Activated T-cell treated with anti-CD3 and anti-CD28 coated beads, Interleukin-2, amount 50 U/mL, for 48 hours (primary cell): Measurements from ENCODE around the gene IL12RB2.

Experiments
- DNase-seq, 2 experiments: peaks; one replicate each; pipeline ENCODE4 v3.0.0-alpha.2; 2020

IL12RB2 gene

DNA sequence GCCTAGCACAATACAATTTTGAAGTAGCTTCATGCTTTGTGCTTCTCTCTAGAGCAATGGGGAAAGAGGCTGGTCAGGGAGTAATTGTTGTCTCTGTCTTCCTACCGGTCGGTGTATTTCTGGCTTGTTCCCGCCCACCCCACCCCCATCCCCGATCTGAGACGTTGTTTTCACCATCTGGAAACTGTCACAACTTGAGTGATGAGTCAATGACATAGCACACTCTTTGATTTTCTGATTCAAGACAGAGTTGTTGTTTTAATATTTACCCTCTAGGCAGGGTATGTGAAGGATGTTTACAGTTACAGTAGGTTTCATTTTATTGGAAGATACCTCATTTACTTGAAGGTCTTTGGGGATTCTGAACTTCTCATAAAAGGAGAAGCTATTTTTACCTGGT, 7.0 kb downstream of the IL12RB2 start:
- no peak for DNase-seq

DNA sequence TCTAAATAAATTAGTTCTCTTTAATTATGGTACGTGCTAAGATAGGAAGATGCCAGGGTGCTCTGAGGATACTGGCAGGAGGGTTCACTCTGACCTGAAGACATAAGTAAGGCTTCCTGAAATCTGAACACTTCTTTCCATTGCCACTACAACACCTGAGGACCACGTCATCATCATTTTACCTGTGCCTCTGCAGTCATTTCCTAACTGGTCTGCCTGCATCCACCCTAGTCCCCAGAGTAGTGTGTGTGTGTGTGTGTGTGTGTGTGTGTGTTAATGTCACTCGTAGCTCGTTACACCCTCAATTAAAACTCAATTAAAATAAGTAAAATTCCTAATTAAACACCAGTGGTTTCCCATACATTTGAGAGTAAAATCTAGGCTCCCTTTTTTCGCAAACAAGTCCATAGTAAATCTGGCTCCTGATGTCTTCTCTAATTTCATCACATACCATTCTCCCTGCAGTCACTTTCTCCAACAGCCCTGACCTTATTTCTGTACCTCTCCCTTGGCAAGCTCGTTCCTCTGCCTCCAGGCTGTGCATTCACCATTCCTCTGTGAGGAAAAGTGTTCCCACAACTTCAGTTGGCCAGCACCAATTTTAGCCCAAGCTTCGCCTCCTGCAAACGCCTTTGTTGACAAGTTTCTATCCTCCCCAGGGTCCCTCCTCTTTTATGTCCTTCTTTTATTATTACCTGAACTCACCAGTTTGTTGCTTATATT, 8.7 kb downstream of the IL12RB2 start:
- DNase-seq, result no peak

DNA sequence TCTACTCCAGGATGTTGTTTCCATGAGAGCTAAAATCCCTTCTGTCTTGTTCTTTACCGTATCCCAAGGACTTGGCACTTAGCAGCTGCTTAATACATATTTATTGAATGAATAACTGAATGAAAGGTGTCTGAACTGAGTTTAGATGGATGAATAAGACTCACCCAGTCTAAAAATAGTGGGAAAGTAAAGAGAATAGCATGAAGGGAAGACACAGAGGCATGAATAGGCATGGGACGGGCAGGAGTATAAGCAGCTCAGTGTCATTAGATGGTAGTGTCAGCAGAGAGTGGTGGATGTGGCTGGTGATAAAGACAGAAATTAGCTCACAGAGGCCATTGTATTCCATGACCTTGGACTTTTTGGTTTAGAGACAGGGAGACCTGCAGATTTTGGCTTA, 9.2 kb downstream of the IL12RB2 start:
- DNase-seq, result no peak

DNA sequence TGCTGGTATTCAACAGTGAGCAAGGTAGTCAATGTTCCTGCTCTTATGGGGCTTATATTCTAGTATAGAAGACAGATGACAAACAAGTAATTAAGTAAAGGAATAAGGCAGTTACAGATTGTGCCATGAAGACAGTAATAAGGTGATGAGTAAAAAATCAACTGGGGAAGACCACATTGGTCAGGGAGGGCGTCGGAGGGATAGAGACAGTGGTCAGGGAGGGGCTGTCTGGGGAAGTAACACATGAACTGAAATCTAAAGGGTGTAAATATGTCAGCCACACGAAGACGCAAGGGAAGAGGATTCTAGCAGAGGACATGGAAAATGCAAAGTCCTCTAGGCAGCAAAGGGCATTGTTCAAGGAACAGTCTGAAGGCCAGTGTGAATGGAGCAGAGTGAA, 10.1 kb downstream of the IL12RB2 start:
- no peak for DNase-seq

DNA sequence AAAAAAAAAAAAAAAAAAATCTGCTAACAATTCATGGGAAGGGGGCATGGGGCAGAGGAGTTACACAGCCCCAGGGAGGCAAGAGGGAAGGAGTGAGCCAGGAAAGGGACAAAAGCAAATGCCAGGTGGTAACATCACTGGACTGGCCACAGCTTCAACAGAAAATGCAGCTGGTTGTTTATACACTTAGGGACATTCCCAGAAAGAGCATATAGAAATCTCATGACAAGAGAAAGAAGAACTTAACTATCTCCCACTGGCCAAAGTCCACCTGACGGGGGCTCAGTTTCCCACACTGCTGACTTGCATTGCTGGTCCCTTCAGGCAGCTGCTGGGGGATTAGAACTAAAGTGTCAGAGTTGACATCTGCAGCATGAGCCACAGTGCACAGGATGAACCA, 14.8 kb downstream of the IL12RB2 start:
- no peak for DNase-seq

DNA sequence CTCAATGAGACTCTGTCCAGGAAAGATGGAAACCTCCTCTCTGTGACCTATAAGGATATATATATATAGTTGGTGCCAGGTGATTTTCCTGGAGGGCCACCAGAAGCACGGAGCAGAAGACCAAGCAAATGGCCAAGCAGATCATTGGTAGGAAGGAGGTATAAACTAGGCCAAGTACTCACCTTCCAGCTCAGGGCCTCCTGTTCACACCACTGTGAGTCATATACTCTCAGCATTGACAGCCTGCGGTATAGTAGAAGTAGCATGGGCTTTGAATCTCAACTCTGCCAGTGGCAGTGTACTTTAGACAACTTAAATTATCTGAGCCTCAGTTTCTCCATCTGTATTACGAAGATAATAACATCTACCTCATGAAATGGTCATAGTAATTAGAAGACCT, 15.4 kb downstream of the IL12RB2 start:
- no peak for DNase-seq

DNA sequence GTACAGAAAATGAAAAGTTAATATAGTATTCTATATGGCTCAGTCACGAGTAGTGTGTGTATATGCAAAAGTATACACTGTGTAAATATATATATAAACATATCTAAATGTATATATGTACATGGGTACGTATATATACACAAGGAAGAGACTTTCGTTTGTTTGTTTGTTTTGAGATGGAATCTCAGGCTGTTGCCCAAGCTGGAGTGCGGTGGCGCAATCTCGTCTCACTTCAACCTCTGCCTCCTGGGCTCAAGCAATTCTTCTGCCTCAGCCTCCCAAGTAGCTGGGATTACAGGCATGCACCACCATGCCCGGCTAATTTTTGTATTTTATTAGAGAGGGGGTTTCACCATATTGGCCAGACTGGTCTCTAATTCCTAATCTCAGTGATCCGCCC, 16.4 kb downstream of the IL12RB2 start:
- DNase-seq, result no peak

DNA sequence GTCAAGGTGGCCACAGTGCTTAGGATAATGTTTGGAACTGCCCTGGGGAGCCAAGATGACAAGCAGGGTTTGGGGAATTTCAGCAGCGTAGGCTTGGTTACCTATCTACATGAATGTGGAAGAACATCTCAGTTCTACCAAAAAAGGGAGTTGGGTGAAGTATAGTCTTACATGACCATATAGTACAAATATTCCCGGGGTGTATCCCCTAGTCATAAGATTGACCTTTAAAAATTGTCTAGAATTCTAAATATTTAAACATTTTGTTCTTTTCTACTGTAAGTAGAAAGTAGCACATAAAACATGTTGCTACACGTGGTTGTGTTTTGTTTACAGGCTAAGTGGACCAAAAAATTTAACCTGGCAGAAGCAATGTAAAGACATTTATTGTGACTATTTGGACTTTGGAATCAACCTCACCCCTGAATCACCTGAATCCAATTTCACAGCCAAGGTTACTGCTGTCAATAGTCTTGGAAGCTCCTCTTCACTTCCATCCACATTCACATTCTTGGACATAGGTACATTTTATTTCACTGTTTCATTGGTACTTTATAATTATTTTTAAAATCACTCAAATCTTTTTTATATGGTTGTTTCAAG, 20.3 kb downstream of the IL12RB2 start:
- DNase-seq, result no peak

DNA sequence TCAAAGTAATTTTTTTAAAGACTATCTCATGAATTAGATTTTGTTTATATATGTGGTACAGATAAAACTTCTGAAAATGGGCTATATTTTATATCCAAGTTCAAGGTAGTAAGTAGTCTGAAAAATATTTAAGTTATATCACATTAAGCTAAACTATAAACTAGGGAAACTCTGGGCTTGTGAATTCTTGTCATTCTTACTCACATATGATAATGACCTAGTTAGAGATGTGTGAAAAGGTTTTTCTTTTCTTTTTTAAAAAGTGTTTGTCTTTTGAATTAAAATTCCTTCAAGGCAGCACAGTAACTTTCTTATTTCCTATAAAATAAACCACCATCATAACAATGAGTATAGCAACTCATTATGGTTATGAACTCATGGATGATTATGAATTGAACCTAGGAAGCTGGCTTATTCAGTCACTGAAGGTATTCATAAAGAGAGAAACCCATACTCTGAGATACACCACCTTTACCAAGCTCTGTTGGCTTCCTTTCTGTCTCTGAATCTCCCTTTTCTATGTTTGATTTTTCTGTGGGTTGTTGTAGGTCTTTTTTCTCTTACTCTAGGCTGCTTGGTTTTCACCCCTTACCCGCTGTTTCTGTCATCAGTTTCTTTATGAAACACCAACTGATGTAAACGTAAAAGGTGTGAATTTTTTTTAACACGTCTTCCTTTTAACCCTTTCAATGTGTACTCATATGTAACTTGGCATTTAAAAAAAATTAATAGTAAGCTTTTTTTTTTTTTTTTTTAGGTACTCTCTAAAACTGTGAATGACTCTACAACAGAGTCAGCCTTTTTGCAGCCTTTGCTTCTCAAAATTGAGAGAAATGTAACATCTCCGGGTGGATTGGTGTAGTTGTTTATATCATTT, 25.2 kb downstream of the IL12RB2 start:
- DNase-seq, result no peak

DNA sequence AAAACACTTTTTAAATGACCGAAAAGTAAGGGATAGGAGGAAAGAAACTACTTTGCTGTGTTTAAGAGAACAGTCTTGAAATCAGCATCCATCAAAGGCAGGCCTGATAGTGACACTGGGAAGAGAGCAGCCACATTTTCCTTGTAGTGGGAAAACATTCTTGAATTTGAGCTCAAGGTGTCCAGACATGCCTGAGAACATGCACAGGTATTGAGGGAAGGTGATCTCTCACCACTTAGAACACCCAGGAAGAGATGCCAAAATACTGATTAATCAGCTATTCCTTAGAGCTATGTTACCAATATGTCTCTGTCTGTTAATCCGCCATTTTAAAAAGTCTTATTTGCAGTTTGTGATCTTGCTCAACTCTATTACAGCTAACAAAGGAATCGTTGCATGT, 25.9 kb downstream of the IL12RB2 start:
- no peak for DNase-seq

DNA sequence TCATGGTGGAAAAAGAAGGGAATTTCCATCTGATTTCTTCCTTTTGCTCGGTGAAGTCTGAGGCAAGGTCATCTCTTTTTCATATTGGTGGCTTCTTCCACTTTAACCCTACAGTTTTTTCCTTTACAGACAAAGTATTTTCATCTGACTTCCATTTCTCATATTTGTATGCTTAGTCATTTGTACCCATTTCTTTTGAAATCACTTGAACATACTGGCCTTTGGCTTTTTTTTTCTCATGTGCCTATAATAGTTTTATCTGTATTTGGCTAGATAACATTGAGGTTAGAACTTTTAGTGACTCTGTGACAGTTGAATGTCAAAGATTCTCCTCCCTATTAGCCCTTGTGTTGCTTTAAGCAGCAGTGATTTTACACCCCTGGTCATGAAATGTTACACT, 27.7 kb downstream of the IL12RB2 start:
- no peak for DNase-seq

DNA sequence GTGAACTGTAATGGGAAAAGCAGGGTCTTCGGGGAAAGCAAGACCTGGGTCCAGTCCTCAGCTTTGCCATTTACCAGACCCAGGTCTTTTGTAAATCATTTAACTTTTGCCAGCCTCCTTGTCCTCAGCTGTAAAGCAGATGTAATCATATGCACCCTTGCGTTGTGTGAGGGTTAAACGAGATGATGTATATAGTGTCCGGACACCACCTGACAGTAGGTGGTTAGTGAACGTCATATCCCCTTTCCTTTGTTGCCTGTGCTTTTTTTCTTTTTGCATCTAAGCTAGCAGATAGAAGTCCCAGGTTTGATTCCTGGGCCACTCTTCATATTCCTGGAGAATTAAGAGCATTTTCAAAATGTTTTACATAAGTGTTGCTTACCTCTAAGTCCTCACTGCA, 28.5 kb downstream of the IL12RB2 start:
- DNase-seq, result peak in 1 of 2 experiments; percentile 33

DNA sequence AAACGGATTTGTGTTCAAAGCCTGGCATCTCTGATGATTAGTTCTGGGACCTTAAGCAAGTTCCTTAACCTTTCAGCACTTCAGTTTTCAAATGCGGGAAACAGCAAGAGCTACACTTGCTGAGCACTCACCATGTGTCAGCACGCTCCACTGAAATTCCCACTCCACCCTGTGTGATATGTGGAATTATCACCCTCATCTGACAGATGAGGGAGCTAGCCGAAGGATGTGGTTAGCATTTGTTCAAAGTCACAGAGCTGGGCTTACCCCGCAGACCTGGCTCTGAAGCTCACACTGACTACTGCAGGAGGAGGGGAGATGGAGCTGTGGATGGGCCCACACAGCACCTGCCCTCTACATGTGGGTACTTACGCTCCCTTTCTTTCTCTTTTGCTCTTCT, 29.1 kb downstream of the IL12RB2 start:
- DNase-seq, result peak in 1 of 2 experiments; percentile 58

DNA sequence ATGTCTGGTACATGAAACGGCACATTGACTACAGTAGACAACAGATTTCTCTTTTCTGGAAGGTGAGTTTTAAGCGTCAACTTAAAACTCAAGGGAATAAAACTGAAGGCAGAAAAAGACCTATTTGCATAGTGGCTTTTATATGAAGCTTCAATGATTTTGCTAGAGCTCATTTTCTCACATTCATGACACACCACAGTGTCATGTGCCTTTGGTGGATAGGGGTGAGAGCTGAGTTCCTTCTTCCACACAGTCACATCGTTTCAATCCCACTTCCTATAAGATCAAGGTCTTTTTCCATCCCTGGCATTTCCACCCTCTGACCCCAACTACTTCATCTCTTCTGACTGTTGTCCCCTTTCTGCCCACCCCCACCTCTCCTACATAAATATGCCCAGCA, 31.0 kb downstream of the IL12RB2 start:
- DNase-seq, result peak; percentile 35 to 48

DNA sequence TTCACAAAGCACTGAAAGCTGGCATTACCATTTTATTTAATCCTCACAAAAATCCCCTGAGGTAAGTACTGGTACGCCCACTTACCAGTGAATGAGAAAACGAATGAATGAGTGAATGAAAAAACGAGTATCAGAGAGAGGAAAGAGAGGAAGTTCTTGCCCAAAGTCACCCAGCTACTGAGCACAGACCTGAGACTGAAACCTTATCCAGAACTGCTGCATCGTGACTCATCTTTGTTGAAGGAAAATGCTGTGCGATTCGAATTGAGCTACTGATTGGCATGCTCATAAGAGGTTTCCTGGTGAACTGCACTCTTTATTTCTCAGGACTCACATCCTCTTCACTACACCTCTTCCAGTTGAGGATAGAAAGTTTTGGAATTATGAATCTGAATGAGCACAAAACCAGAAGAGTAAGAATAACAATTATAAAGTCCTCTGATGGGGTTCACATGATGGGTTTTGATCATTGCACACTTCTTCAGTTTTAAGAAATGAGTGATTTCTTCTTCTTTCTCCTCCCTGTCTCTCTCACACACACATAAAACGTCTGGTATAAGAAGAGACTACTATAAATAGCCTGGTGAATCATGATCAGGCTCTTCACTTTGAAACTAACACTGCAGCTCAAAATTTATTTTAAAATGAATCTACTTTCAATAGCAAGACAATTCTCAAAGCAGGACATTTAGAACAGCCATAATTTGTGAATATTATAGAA, 32.1 kb downstream of the IL12RB2 start:
- DNase-seq, result peak in 1 of 2 experiments; percentile 60

DNA sequence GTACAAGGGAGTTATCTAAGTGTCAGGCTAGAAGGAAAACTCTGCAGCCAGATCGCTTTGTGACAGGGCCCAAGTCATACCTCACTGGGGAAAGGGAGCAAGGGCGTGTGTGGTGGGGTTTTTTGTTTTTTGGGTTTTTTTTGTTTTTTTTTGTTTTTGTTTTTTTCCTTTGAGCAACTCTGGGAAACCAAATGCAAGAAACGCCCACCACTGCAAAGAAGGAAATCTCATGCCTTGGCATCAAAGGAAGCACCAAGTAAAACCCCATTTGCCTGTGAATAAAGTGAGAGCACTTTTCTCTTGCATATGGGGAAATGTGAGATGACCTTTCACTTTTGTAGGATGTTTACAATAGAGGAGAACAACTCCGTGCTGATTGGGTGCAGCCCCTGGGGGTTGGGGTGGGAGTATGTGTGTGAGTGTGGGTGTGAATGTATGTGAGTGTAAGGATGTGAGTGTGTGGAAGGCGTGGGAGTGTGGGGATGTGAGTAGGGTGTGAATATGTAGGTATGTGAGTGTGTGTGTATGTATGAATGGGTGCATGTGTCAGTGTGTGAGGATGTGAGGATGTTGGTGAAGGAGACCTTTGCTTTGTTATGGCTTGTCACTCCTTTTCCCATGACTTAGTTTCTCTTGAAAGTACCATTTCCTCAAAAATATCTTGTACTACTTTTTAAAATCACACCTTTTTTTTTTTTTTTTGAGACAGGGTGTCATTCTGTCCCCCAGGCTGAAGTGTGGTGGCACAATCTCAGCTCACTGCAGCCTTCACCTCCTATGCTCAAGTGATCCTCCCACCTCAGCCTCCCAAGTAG, 34.6 kb downstream of the IL12RB2 start:
- DNase-seq, result peak in 1 of 2 experiments; percentile 59

DNA sequence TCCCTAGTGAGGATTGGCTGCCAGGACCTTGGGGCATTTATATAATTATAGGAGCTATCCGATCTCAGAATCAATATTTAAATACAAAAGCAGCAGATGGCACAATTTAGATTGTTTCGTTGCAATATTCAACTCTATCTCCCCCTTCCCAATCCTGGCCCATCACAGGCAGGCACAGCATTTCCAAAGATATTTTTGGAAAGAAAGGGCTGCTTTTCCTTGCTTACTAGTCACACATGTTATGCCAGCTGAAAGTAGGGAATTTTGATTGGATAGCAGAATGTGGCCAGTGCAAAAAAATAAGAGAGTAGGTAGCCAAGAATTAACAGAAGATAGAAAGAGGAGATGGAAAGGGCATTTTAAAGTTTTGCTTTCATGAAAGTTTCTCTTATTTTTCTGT, 37.9 kb downstream of the IL12RB2 start:
- no peak for DNase-seq

DNA sequence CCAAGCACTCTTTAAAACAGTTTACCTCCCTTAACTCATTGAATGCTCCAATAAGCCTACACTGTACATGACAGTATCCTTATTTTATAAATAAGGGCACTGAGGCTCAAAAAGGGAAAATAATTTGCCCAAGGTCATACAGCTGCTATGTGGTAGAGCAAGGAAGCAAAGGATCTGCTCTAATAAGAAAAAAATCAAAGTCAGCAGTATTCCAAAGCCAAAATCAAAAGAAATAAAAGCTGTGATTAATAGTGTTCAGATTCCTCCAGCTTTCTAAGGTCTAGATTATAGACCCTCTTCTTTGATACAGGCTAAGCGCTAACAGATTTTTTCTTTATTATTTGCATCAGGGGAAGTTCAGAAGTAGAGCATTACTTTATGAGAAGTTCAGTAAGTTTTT, 39.3 kb downstream of the IL12RB2 start:
- DNase-seq, result no peak

DNA sequence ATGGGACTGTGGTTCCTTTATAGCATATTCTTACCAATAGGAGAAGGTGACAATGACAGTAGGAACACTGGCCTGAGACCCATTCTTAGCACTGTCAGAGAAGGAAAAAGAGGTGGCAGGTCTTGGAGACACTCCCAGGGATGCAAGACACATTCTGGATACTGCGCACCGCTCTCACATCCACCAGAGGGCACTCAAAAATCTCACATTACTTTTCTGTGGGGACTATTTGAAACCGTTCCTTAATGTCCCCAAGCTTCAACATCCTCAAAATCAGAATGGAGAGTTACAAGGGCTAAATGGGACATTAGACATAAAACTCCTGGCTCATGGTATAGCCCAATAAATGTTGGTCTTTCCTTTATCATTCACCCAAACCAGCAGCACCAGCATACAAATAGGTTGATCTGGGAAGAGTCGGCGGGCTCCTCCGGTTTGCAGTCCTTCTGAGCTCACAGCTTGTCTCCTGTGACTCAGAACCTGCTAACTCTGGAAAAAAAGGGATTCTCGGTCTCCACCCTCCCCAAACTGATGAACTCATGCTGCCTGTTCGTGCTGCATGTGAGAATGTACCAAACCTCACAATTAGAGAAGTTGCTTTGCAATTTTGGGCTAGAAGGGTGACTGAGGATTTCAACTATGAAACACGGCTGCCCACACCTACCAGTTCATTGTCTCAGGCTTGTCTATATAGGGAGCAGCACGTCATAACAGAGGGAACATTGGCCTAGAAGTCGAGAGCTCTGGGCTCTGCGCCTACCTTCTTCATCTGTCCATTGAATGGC, 40.2 kb downstream of the IL12RB2 start:
- peak in 1 of 2 experiments; percentile 46 for DNase-seq

DNA sequence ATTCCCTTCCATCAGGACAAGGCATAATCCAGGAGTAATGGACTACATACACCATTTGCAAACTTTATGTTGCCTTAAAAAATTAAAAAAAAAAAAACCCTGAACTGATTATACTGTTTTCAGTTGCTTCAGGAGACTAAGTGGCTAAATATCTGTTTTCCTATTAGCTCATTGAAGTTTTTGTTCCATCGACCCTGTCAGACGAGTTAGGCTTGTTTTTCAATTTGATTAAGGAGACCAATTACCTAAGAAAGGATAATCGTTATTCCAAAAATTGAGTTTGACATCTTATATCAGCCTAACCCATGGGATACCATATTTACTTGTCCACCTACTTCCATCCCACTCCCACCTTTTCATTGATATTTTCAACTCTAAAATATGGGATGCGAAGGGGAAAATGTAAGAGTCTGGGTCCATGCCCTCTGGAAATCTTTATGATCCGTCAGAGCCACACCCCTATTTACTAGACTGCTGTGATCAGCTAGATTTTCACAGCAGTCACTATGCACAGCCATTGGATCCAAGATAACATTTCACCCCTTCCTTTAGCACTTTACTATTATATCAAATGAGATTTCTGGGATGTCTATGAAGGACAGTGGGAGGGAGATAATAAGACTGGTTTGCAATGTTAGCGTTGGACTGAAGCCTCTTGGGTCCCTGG, 41.0 kb downstream of the IL12RB2 start:
- DNase-seq, result no peak

DNA sequence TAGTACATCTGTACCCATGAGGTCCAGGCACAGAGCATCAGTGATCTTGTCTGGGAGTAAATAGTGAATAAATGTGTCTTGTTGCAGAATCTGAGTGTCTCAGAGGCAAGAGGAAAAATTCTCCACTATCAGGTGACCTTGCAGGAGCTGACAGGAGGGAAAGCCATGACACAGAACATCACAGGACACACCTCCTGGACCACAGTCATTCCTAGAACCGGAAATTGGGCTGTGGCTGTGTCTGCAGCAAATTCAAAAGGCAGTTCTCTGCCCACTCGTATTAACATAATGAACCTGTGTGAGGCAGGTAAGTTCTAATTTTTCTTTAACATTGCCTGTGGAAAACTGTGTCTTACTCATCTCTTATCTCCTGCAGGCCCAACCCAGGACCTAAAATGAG, 43.1 kb downstream of the IL12RB2 start:
- peak in 1 of 2 experiments; percentile 41 for DNase-seq
